ENCODE data around the gene REP15. TPM values are rescaled to one million over a fixed set of nuclear protein-coding genes. Genes with fewer than 3 reads are reported as not detected.
A peak's percentile ranks its signal among the peaks of the same experiment; 100 is the strongest.

REP15 gene
- total RNA-seq, 2 experiments from 2014 or later: not detected

DNA sequence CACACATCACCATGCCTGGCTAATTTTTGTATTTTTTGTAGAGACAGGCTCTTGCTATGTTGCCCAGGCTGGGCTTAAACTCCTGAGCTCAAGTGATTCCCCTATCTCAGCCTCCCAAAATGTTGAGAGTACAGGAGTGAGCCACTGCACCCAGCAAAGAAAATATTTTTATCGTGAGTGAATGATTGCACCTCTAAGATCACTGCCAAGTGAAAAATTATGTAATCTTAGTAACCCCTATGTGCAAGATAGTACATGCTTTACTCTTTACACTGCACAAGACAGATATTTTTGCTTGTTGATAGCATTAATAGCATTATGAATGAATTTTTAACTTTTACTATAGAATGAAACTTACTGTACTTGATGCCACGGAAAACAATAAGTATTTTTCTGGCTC lies 11.0 kb downstream of the REP15 start:
- no peak overlapping the region for H3K27ac Mint-ChIP-seq
- TF ChIP-seq, protein P1, sequence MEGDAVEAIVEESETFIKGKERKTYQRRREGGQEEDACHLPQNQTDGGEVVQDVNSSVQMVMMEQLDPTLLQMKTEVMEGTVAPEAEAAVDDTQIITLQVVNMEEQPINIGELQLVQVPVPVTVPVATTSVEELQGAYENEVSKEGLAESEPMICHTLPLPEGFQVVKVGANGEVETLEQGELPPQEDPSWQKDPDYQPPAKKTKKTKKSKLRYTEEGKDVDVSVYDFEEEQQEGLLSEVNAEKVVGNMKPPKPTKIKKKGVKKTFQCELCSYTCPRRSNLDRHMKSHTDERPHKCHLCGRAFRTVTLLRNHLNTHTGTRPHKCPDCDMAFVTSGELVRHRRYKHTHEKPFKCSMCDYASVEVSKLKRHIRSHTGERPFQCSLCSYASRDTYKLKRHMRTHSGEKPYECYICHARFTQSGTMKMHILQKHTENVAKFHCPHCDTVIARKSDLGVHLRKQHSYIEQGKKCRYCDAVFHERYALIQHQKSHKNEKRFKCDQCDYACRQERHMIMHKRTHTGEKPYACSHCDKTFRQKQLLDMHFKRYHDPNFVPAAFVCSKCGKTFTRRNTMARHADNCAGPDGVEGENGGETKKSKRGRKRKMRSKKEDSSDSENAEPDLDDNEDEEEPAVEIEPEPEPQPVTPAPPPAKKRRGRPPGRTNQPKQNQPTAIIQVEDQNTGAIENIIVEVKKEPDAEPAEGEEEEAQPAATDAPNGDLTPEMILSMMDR (IDR thresholded peaks at IDR 0.05): no peak
- no peaks in the 10 kb centered on the region for H3K36me3 ChIP-seq (ENCODE audit: insufficient read depth, low read length)
- no peak for DNase-seq
- ChIA-PET CTCF (no interaction called here), POLR2A (no interaction called here)
- no peaks in the 10 kb centered on the region for H3K27me3 ChIP-seq (ENCODE audit: control insufficient read depth in 1 of 2, insufficient read depth in 2 of 2, low read length in 2 of 2)
- no peak overlapping the region for H3K4me3 ChIP-seq (ENCODE audit: low read length)
- no peaks in the 10 kb centered on the region for H3K27me3 Mint-ChIP-seq
- intact Hi-C loops (cut with DNase I, micrococcal nuclease): loop anchor here in 1 of 2 experiments (5.0 to 10.0 kb wide), 3 partner anchors 685 to 852 kb away; partner anchors contain the start of gene MED21
- no peaks in the 10 kb centered on the region for H3K9me3 Mint-ChIP-seq
- no peaks in the 10 kb centered on the region for H3K9me3 ChIP-seq (ENCODE audit: control insufficient read depth in 1 of 2, insufficient read depth in 1 of 2, low read length in 2 of 2)
- peak overlapping the region; percentile 35 for H3K4me3 Mint-ChIP-seq
- H3K4me1 Mint-ChIP-seq (ENCODE audit: low read depth): peaks cover 21% of the 10 kb centered on the region
- no peak overlapping the region for H3K27ac ChIP-seq (ENCODE audit: low read depth in 1 of 2, low read length in 2 of 2)
- ATAC-seq (ENCODE audit: poor library complexity): no peak
- peaks cover 23% of the 10 kb centered on the region for H3K36me3 Mint-ChIP-seq (ENCODE audit: low read depth)
- peaks cover 22% of the 10 kb centered on the region for H3K4me1 ChIP-seq (ENCODE audit: insufficient read depth, low read length)

GRCh38 chr12:27709212-27709931 lies 13.1 kb downstream of the REP15 start:
- Histone ChIP-seq H3K27me3 (ENCODE audit: control insufficient read depth in 1 of 2, insufficient read depth in 2 of 2, low read length in 2 of 2) (no peaks in the 10 kb centered on the region), H3K4me1 (ENCODE audit: insufficient read depth, low read length) (peaks cover 25% of the 10 kb centered on the region), H3K27ac (ENCODE audit: low read depth in 1 of 2, low read length in 2 of 2) (no peak overlapping the region), H3K36me3 (ENCODE audit: insufficient read depth, low read length) (no peaks in the 10 kb centered on the region), H3K4me3 (ENCODE audit: low read length) (peak overlapping the region; percentile 71), H3K9me3 (ENCODE audit: control insufficient read depth in 1 of 2, insufficient read depth in 1 of 2, low read length in 2 of 2) (no peaks in the 10 kb centered on the region)
- H3K27me3 Mint-ChIP-seq: no peaks in the 10 kb centered on the region
- TF ChIP-seq, protein P1 (IDR thresholded peaks at IDR 0.05): no peak
- peak overlapping the region; percentile 96 for H3K27ac Mint-ChIP-seq
- intact Hi-C loops (cut with DNase I, micrococcal nuclease): loop anchor here in 1 of 2 experiments (5.0 to 10.0 kb wide), 3 partner anchors 687 to 855 kb away; partner anchors contain the start of gene MED21
- peak overlapping the region; percentile 98 for H3K4me3 Mint-ChIP-seq
- DNase-seq: no peak
- ChIA-PET CTCF (no interaction called here), POLR2A (interaction anchor here (1.0 to 3.2 kb wide), 5 partner anchors 71 to 877 kb away, joined by 3 to 17 read pairs (median 4); partner anchors contain the start of genes CCDC91, KLHL42, MANSC4 and PPFIBP1)
- no peak for ATAC-seq (ENCODE audit: poor library complexity)
- H3K9me3 Mint-ChIP-seq: no peaks in the 10 kb centered on the region
- peaks cover 30% of the 10 kb centered on the region for H3K36me3 Mint-ChIP-seq (ENCODE audit: low read depth)
- H3K4me1 Mint-ChIP-seq (ENCODE audit: low read depth): peaks cover 36% of the 10 kb centered on the region

- peak overlapping the region; percentile 71 for H3K4me3 ChIP-seq (ENCODE audit: low read length)
- no peaks in the 10 kb centered on the region for H3K27me3 ChIP-seq (ENCODE audit: control insufficient read depth in 1 of 2, insufficient read depth in 2 of 2, low read length in 2 of 2)
- H3K36me3 ChIP-seq (ENCODE audit: insufficient read depth, low read length): peaks cover 6% of the 10 kb centered on the region
- TF ChIP-seq, protein P1 (IDR thresholded peaks at IDR 0.05): no peak
- DNase-seq: peak in 1 of 14 experiments; percentile 37
- Mint-ChIP-seq H3K36me3 (ENCODE audit: low read depth) (peaks cover 35% of the 10 kb centered on the region), H3K9me3 (no peaks in the 10 kb centered on the region), H3K27me3 (no peaks in the 10 kb centered on the region), H3K27ac (peak overlapping the region; percentile 96), H3K4me1 (ENCODE audit: low read depth) (peaks cover 41% of the 10 kb centered on the region), H3K4me3 (peak overlapping the region; percentile 98)
- intact Hi-C loops (cut with DNase I, micrococcal nuclease): loop anchor here (2.0 to 10.0 kb wide), 9 partner anchors 72 to 1675 kb away; partner anchors contain the start of genes CCDC91 (in 1 of the 2), ERGIC2 (in 1 of the 2), KLHL42 (in 1 of the 2) and MANSC4 (in 1 of the 2)
- peak; percentile 49 for ATAC-seq (ENCODE audit: poor library complexity)
- H3K27ac ChIP-seq (ENCODE audit: low read depth in 1 of 2, low read length in 2 of 2): peak overlapping the region; percentile 60 to 69
- peaks cover 25% of the 10 kb centered on the region for H3K4me1 ChIP-seq (ENCODE audit: insufficient read depth, low read length)
- POLR2A ChIA-PET: interaction anchor here (1.0 to 3.2 kb wide), 5 partner anchors 70 to 878 kb away, joined by 3 to 17 read pairs (median 4); partner anchors contain the start of genes CCDC91, KLHL42, MANSC4 and PPFIBP1
- H3K9me3 ChIP-seq (ENCODE audit: control insufficient read depth in 1 of 2, insufficient read depth in 1 of 2, low read length in 2 of 2): no peaks in the 10 kb centered on the region
- CTCF ChIA-PET: no interaction called here
Observed at GRCh38 chr12:27709932-27710591, 13.8 kb downstream of the REP15 start.
